GM10266 (cell line): ENCODE data around the gene AUP1.

Experiments
- DNase-seq: peaks from one replicate; pipeline ENCODE4 v3.0.0; 2012; ENCODE audit errors: extremely low spot score
- CTCF ChIP-seq: IDR thresholded peaks from 2 replicates; pipeline ENCODE4 v1.5.1; 2012; ENCODE audit warnings: mild to moderate bottlenecking, low read depth; ENCODE audit not compliant: control insufficient read depth, insufficient read depth; ENCODE audit errors: missing control alignments

The AUP1 gene

GRCh38 chr2:74551942-74552913 is 22.7 kb upstream of the AUP1 start:
- no peak for TF ChIP-seq CTCF
- DNase-seq: peak; percentile 46

DNA sequence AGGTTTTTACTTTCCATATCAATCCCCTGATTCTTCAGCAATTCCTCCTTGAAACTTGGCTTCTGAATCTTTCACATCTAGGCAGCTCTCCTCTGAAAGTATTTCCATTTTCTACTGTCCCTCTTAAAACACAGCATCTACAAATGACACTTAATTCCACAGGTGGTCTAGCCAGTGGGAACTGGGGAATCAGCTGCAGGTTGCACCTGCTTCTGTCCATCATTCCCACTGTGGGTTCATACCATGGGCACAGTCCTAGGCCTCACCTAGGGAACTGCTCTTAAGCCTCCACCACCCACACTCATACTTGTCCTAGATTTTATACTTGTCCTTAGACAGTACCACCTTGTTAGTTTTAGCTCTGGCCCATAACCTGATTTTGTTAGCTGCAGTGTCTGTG is 22.0 kb upstream of the AUP1 start:
- no peak for DNase-seq
- no peak for TF ChIP-seq CTCF

DNA sequence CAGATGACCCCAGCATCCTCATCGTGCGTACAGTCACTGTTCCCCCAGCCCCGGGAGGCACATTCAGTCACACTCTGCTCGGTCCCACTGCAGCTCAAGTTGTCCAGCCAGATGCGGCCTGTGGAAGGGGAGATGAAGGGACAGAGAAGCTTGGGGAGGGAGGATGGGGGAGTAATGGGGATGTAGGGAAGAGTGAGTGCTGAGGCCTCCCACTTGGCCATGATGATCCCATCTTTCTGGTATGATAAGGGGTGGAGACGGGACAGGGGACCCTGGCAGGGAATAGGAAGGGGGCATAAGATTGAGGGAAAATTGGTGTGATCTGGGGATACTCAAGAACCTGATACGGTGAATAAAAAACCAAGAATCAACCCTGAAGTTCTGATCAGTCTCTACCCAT is 20.7 kb upstream of the AUP1 start:
- DNase-seq: no peak
- no peak for TF ChIP-seq CTCF

DNA sequence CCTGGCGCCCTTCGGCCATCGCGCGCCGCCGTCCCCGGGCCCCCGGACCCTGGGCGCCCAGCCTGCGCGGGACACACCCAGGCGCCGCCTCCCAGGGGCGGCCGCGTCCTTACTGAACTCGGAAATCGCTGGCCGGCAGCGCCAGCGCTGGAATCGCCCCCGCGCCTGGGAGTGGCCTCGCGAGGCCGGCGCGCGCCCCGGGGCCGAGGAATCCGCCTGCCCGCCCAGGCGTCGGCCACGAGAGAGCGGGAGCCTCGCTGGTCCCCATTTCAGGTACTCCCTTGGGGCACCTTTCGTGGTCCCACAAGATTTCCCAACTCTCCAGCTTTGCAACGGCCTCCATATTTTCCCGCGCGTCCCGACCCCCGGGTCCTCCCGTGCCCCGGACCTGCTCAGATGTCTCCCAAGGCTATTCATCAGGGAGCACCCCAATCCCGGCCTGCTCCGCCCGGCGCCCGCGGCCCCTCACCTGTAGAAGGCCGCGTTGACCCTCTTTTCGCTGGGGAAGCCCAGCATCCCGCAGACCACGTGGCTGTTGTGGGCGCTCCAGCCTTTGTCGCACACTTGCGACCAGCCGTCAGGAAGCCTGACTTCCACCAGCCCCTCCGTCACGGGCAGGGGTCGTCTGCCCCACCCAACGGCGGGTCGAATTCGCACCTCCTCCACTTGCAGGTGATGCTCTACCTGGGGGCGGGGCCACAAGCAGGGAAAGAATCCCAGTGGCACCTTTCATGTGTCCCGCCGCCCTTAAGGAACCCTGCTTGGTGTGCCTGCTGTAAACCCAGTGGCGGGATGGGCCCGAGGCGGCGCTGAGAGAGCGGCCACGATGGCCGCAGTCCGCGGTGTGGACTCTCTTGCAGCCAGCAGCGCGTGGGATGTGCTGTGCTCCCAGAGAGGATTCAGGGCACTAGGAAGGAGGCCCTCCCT is 19.7 kb upstream of the AUP1 start:
- no peak for TF ChIP-seq CTCF
- DNase-seq: peak; percentile 87

- DNase-seq: no peak
- no peak for TF ChIP-seq CTCF
Observed at GRCh38 chr2:74548285-74548899, 18.9 kb upstream of the AUP1 start.

DNA sequence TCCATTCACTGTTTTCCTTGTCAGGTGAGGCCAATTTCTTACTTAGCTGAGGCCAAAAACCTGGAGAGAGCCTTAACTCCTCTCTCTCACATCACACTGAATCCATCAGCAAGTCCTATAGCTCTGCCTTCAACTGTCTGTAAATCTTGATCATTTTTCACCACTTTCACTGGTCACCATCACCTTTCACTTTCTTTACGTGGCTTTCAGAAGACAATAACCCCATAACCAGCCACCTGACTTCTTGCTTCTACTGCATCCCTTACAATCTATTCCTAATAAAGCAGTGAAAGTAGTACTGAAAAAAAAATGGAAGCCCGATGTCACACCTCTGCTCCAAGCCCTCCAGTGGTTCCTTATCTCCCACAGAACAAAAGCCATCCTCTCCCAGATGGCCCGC is 16.5 kb upstream of the AUP1 start:
- TF ChIP-seq CTCF: no peak

More for the DNA sequence above, 16.5 kb upstream of the AUP1 start:
- no peak for DNase-seq
